ENCODE measurements around the gene ZNF184.
"Not testable (repeated sequence)": the region's sequence is repeated elsewhere in the genome, so short reads cannot be mapped to it uniquely, and the experiment has no call there.

The ZNF184 gene

GRCh38 chr6:27451660-27452390 is 21.1 kb downstream of the ZNF184 start:
- peaks cover 86% of the 10 kb centered on the region for H3K9me3 ChIP-seq (ENCODE audit: control insufficient read depth, insufficient read depth, low read depth, low read length)
- no peaks in the 10 kb centered on the region for H3K4me1 ChIP-seq (ENCODE audit: control insufficient read depth, insufficient read depth, low read length)
- no peak overlapping the region for H3K27ac ChIP-seq (ENCODE audit: low read depth, low read length)
- peaks cover 71% of the 10 kb centered on the region for H3K36me3 ChIP-seq (ENCODE audit: control insufficient read depth, insufficient read depth, low read length)
- no peak overlapping the region for H3K9ac ChIP-seq (ENCODE audit: low read length)
- no peaks in the 10 kb centered on the region for H3K27me3 ChIP-seq (ENCODE audit: control insufficient read depth, insufficient read depth, low read length)
- no peak overlapping the region for H3K4me3 ChIP-seq (ENCODE audit: low read depth, low read length)

GRCh38 chr6:27448456-27448855 is 24.4 kb downstream of the ZNF184 start:
- Histone ChIP-seq H3K9ac (ENCODE audit: low read length) (no peak overlapping the region), H3K27me3 (ENCODE audit: control insufficient read depth, insufficient read depth, low read length) (no peaks in the 10 kb centered on the region), H3K36me3 (ENCODE audit: control insufficient read depth, insufficient read depth, low read length) (peaks cover 38% of the 10 kb centered on the region), H3K9me3 (ENCODE audit: control insufficient read depth, insufficient read depth, low read depth, low read length) (peaks cover 71% of the 10 kb centered on the region), H3K4me3 (ENCODE audit: low read depth, low read length) (no peak overlapping the region), H3K4me1 (ENCODE audit: control insufficient read depth, insufficient read depth, low read length) (no peaks in the 10 kb centered on the region), H3K27ac (ENCODE audit: low read depth, low read length) (no peak overlapping the region)

GRCh38 chr6:27442932-27443331 is 30.0 kb downstream of the ZNF184 start:
- Histone ChIP-seq H3K4me3 (ENCODE audit: low read depth, low read length) (no peak overlapping the region), H3K27me3 (ENCODE audit: control insufficient read depth, insufficient read depth, low read length) (no peaks in the 10 kb centered on the region), H3K4me1 (ENCODE audit: control insufficient read depth, insufficient read depth, low read length) (no peaks in the 10 kb centered on the region)

GRCh38 chr6:27441001-27441400 is 31.9 kb downstream of the ZNF184 start:
- no peak overlapping the region for H3K9ac ChIP-seq (ENCODE audit: low read length)
- H3K4me3 ChIP-seq (ENCODE audit: low read depth, low read length), result no peak overlapping the region
- H3K36me3 ChIP-seq (ENCODE audit: control insufficient read depth, insufficient read depth, low read length), result no peaks in the 10 kb centered on the region
- H3K27me3 ChIP-seq (ENCODE audit: control insufficient read depth, insufficient read depth, low read length), result no peaks in the 10 kb centered on the region
- no peak overlapping the region for H3K27ac ChIP-seq (ENCODE audit: low read depth, low read length)
- peaks cover 15% of the 10 kb centered on the region for H3K9me3 ChIP-seq (ENCODE audit: control insufficient read depth, insufficient read depth, low read depth, low read length)
- no peaks in the 10 kb centered on the region for H3K4me1 ChIP-seq (ENCODE audit: control insufficient read depth, insufficient read depth, low read length)

More at GRCh38 chr6:27442932-27443331, 30.0 kb downstream of the ZNF184 start:
- Histone ChIP-seq H3K9ac (ENCODE audit: low read length) (no peak overlapping the region), H3K9me3 (ENCODE audit: control insufficient read depth, insufficient read depth, low read depth, low read length) (peaks cover 22% of the 10 kb centered on the region), H3K36me3 (ENCODE audit: control insufficient read depth, insufficient read depth, low read length) (no peaks in the 10 kb centered on the region), H3K27ac (ENCODE audit: low read depth, low read length) (no peak overlapping the region)

- Histone ChIP-seq H3K9ac (ENCODE audit: low read length) (no peak overlapping the region), H3K27me3 (ENCODE audit: control insufficient read depth, insufficient read depth, low read length) (no peaks in the 10 kb centered on the region), H3K4me3 (ENCODE audit: low read depth, low read length) (no peak overlapping the region), H3K4me1 (ENCODE audit: control insufficient read depth, insufficient read depth, low read length) (no peaks in the 10 kb centered on the region), H3K9me3 (ENCODE audit: control insufficient read depth, insufficient read depth, low read depth, low read length) (peaks cover 5% of the 10 kb centered on the region; the same call in 1 of the 2 replicates), H3K36me3 (ENCODE audit: control insufficient read depth, insufficient read depth, low read length) (no peaks in the 10 kb centered on the region), H3K27ac (ENCODE audit: low read depth, low read length) (no peak overlapping the region)
Measured at GRCh38 chr6:27439371-27439770, 33.5 kb downstream of the ZNF184 start.

GRCh38 chr6:27433714-27434113 is 39.2 kb downstream of the ZNF184 start:
- H3K27ac ChIP-seq (ENCODE audit: low read depth, low read length), result no peak overlapping the region
- no peaks in the 10 kb centered on the region for H3K36me3 ChIP-seq (ENCODE audit: control insufficient read depth, insufficient read depth, low read length)
- no peak overlapping the region for H3K9ac ChIP-seq (ENCODE audit: low read length)
- peaks cover 12% of the 10 kb centered on the region for H3K9me3 ChIP-seq (ENCODE audit: control insufficient read depth, insufficient read depth, low read depth, low read length)
- no peaks in the 10 kb centered on the region for H3K27me3 ChIP-seq (ENCODE audit: control insufficient read depth, insufficient read depth, low read length)
- no peak overlapping the region for H3K4me3 ChIP-seq (ENCODE audit: low read depth, low read length)
- no peaks in the 10 kb centered on the region for H3K4me1 ChIP-seq (ENCODE audit: control insufficient read depth, insufficient read depth, low read length)

GRCh38 chr6:27428966-27429365 is 43.9 kb downstream of the ZNF184 start:
- no peaks in the 10 kb centered on the region for H3K27me3 ChIP-seq (ENCODE audit: control insufficient read depth, insufficient read depth, low read length)

GRCh38 chr6:27428502-27428901 is 44.4 kb downstream of the ZNF184 start:
- H3K27me3 ChIP-seq (ENCODE audit: control insufficient read depth, insufficient read depth, low read length), result no peaks in the 10 kb centered on the region
- peaks cover 6% of the 10 kb centered on the region for H3K9me3 ChIP-seq (ENCODE audit: control insufficient read depth, insufficient read depth, low read depth, low read length)
- no peaks in the 10 kb centered on the region for H3K4me1 ChIP-seq (ENCODE audit: control insufficient read depth, insufficient read depth, low read length)
- no peak overlapping the region for H3K4me3 ChIP-seq (ENCODE audit: low read depth, low read length)
- H3K27ac ChIP-seq (ENCODE audit: low read depth, low read length), result no peak overlapping the region
- H3K36me3 ChIP-seq (ENCODE audit: control insufficient read depth, insufficient read depth, low read length), result no peaks in the 10 kb centered on the region
- no peak overlapping the region for H3K9ac ChIP-seq (ENCODE audit: low read length)

More at GRCh38 chr6:27428966-27429365, 43.9 kb downstream of the ZNF184 start:
- H3K9me3 ChIP-seq (ENCODE audit: control insufficient read depth, insufficient read depth, low read depth, low read length), result peaks cover 9% of the 10 kb centered on the region
- no peak overlapping the region for H3K4me3 ChIP-seq (ENCODE audit: low read depth, low read length)
- H3K36me3 ChIP-seq (ENCODE audit: control insufficient read depth, insufficient read depth, low read length), result no peaks in the 10 kb centered on the region
- H3K9ac ChIP-seq (ENCODE audit: low read length), result no peak overlapping the region
- H3K27ac ChIP-seq (ENCODE audit: low read depth, low read length), result no peak overlapping the region
- no peaks in the 10 kb centered on the region for H3K4me1 ChIP-seq (ENCODE audit: control insufficient read depth, insufficient read depth, low read length)

- Histone ChIP-seq H3K27me3 (ENCODE audit: control insufficient read depth, insufficient read depth, low read length) (no peaks in the 10 kb centered on the region), H3K27ac (ENCODE audit: low read depth, low read length) (no peak overlapping the region), H3K9me3 (ENCODE audit: control insufficient read depth, insufficient read depth, low read depth, low read length) (peaks cover 10% of the 10 kb centered on the region), H3K36me3 (ENCODE audit: control insufficient read depth, insufficient read depth, low read length) (no peaks in the 10 kb centered on the region), H3K4me1 (ENCODE audit: control insufficient read depth, insufficient read depth, low read length) (no peaks in the 10 kb centered on the region), H3K4me3 (ENCODE audit: low read depth, low read length) (no peak overlapping the region), H3K9ac (ENCODE audit: low read length) (no peak overlapping the region)
Measured at GRCh38 chr6:27426045-27426620, 46.8 kb downstream of the ZNF184 start.

GRCh38 chr6:27424851-27425250 is 48.1 kb downstream of the ZNF184 start:
- not testable (repeated sequence) for H3K36me3 ChIP-seq (ENCODE audit: control insufficient read depth, insufficient read depth, low read length); H3K9me3 ChIP-seq (ENCODE audit: control insufficient read depth, insufficient read depth, low read depth, low read length); H3K27ac ChIP-seq (ENCODE audit: low read depth, low read length); H3K9ac ChIP-seq (ENCODE audit: low read length); H3K27me3 ChIP-seq (ENCODE audit: control insufficient read depth, insufficient read depth, low read length); H3K4me3 ChIP-seq (ENCODE audit: low read depth, low read length); H3K4me1 ChIP-seq (ENCODE audit: control insufficient read depth, insufficient read depth, low read length)

- H3K9me3 ChIP-seq (ENCODE audit: control insufficient read depth, insufficient read depth, low read depth, low read length), result peaks cover 6% of the 10 kb centered on the region; the same call in 1 of the 2 replicates
- no peaks in the 10 kb centered on the region for H3K4me1 ChIP-seq (ENCODE audit: control insufficient read depth, insufficient read depth, low read length)
- H3K4me3 ChIP-seq (ENCODE audit: low read depth, low read length), result no peak overlapping the region
- H3K36me3 ChIP-seq (ENCODE audit: control insufficient read depth, insufficient read depth, low read length), result no peaks in the 10 kb centered on the region
- H3K9ac ChIP-seq (ENCODE audit: low read length), result no peak overlapping the region
- H3K27me3 ChIP-seq (ENCODE audit: control insufficient read depth, insufficient read depth, low read length), result no peaks in the 10 kb centered on the region
- H3K27ac ChIP-seq (ENCODE audit: low read depth, low read length), result no peak overlapping the region
Measured at GRCh38 chr6:27422651-27423332, 50.1 kb downstream of the ZNF184 start.
